CD14-positive monocyte (primary cell): Measurements from ENCODE around the gene PPP3CA. TPM values are rescaled to one million over a fixed set of nuclear protein-coding genes. Genes with fewer than 3 reads are reported as not detected.

ENCODE experiments used
- DNase-seq, 3 donors: peaks; one replicate each; pipeline ENCODE4 v3.0.0-alpha.2; 2011 to 2022
- H2AFZ ChIP-seq: 2 replicates; pipeline ENCODE4 v1.6.0; 2012; ENCODE audit warnings: mild to moderate bottlenecking, low read depth, low read length, inconsistent platforms; ENCODE audit not compliant: insufficient read depth, poor library complexity, severe bottlenecking
- H3K27ac ChIP-seq, 2 donors: 1 replicate in 1 of 2; 2 replicates in 1 of 2; pipeline ENCODE4 v1.5.1; 2012 to 2013; ENCODE audit warnings: low read length in 2 of 2, control low read depth in 1 of 2, inconsistent platforms in 1 of 2, low read depth in 1 of 2, mild to moderate bottlenecking in 1 of 2
- H3K27me3 ChIP-seq, 2 donors: one replicate each; pipeline versions ENCODE4 v1.6.0 to v1.6.1; 2011 to 2013; ENCODE audit warnings: low read length in 2 of 2; ENCODE audit not compliant: control insufficient read depth in 2 of 2, insufficient read depth in 2 of 2
- H3K36me3 ChIP-seq, 2 donors: replicated peaks in 1 of 2; 1 replicate in 1 of 2; 2 replicates in 1 of 2; pipeline versions ENCODE4 v1.5.1 to v1.6.1; 2012 to 2013; ENCODE audit warnings: low read length in 2 of 2, control low read depth in 1 of 2, inconsistent platforms in 1 of 2, mild to moderate bottlenecking in 1 of 2; ENCODE audit not compliant: insufficient read depth in 2 of 2, control insufficient read depth in 1 of 2
- H3K4me1 ChIP-seq, 2 donors: 1 replicate in 1 of 2; 2 replicates in 1 of 2; pipeline versions ENCODE4 v1.5.1 to v1.6.1; 2012 to 2013; ENCODE audit warnings: low read length in 2 of 2, control low read depth in 1 of 2, inconsistent platforms in 1 of 2, mild to moderate bottlenecking in 1 of 2, moderate library complexity in 1 of 2; ENCODE audit not compliant: insufficient read depth in 2 of 2, control insufficient read depth in 1 of 2
- H3K4me2 ChIP-seq: replicated peaks from 2 replicates; pipeline ENCODE3; 2012; ENCODE audit warnings: low read length, moderate library complexity, mild to moderate bottlenecking; ENCODE audit not compliant: poor library complexity, severe bottlenecking; ENCODE audit errors: extremely low read depth
- H3K4me3 ChIP-seq, 3 experiments: fragments of 200-600 bp in 1 of 3; sonication (generic) in 1 of 3; replicated peaks in 1 of 3; 1 replicate in 2 of 3; 2 replicates in 1 of 3; pipeline ENCODE4 v1.5.1; 2011 to 2013; ENCODE audit warnings: low read length in 3 of 3, mild to moderate bottlenecking in 3 of 3, control low read depth in 2 of 3, low read depth in 2 of 3, inconsistent platforms in 1 of 3, moderate library complexity in 1 of 3
- H3K79me2 ChIP-seq: 2 replicates; pipeline ENCODE4 v1.6.0; 2012; ENCODE audit warnings: mild to moderate bottlenecking, control low read depth, inconsistent platforms, low read length, moderate library complexity; ENCODE audit not compliant: insufficient read depth
- H3K9ac ChIP-seq: 2 replicates; pipeline ENCODE4 v1.6.0; 2017; ENCODE audit warnings: low read length, mild to moderate bottlenecking; ENCODE audit not compliant: insufficient read depth, poor library complexity, severe bottlenecking
- H3K9me3 ChIP-seq, 2 donors: replicated peaks in 1 of 2; 1 replicate in 1 of 2; 2 replicates in 1 of 2; pipeline versions ENCODE4 v1.5.1 to v1.6.1; 2012 to 2013; ENCODE audit warnings: low read length in 2 of 2, control low read depth in 1 of 2; ENCODE audit not compliant: control insufficient read depth in 1 of 2, insufficient read depth in 1 of 2
- H4K20me1 ChIP-seq: 2 replicates; pipeline ENCODE4 v1.6.0; 2012; ENCODE audit warnings: mild to moderate bottlenecking, low read length, control low read depth, moderate library complexity; ENCODE audit not compliant: insufficient read depth
- H3K27ac Mint-ChIP-seq, 7 donors: one replicate each; pipeline ENCODE4 v1.8.0; 2020; ENCODE audit warnings: mild to moderate bottlenecking in 7 of 7, mixed read lengths in 7 of 7, moderate library complexity in 6 of 7, inconsistent platforms in 2 of 7
- H3K27me3 Mint-ChIP-seq, 3 donors: one replicate each; pipeline ENCODE4 v1.8.0; 2021 to 2022; ENCODE audit warnings: low read depth in 3 of 3, mild to moderate bottlenecking in 3 of 3, mixed read lengths in 3 of 3, moderate library complexity in 3 of 3, inconsistent platforms in 1 of 3
- H3K36me3 Mint-ChIP-seq, 2 donors: one replicate each; pipeline ENCODE4 v1.8.0; 2020; ENCODE audit warnings: mixed read lengths in 2 of 2, inconsistent platforms in 1 of 2, mild to moderate bottlenecking in 1 of 2
- H3K4me1 Mint-ChIP-seq: one replicate; pipeline ENCODE4 v1.8.0; 2020; ENCODE audit warnings: mild to moderate bottlenecking, mixed read lengths
- H3K4me3 Mint-ChIP-seq, 2 donors: one replicate each; pipeline ENCODE4 v1.8.0; 2020; ENCODE audit warnings: mild to moderate bottlenecking in 2 of 2, mixed read lengths in 2 of 2, moderate library complexity in 1 of 2
- H3K9me3 Mint-ChIP-seq, 7 donors: one replicate each; pipeline ENCODE4 v1.8.0; 2020 to 2022; ENCODE audit warnings: mixed read lengths in 7 of 7, mild to moderate bottlenecking in 6 of 7, moderate library complexity in 6 of 7, inconsistent platforms in 2 of 7
- CTCF ChIP-seq: fragments of 200-600 bp; IDR thresholded peaks from one replicate; pipeline ENCODE4 v1.8.0; 2022; ENCODE audit warnings: antibody characterized with exemption, mild to moderate bottlenecking
- WGBS: methylation state at CpG from one replicate; pipeline ENCODE4 v1.1.5; 2013; ENCODE audit warnings: missing lambda C conversion rate; ENCODE audit not compliant: insufficient coverage; 5-methylcytosine and 5-hydroxymethylcytosine counted together
- intact Hi-C, 2 donors: fragments of 100-400 bp; cut with micrococcal nuclease; formaldehyde crosslinking; loops; one replicate each; pipeline versions ENCODE4 v1.15.0 to v1.15.1; 2023
- polyA plus RNA-seq, 3 donors: library from polyadenylated mRNA; depleted of rRNA in 1 of 3; unstranded in 2 of 3; stranded (reverse) in 1 of 3; fragments of 300-500 nt in 2 of 3; fragments of >200 nt in 1 of 3; fragmentation: Illumina TruSeq in 2 of 3; gene quantifications; 1 replicate in 2 of 3; 2 replicates in 1 of 3; pipeline ENCODE4 v1.2.3, GENCODE V29; 2012 to 2021

Gene PPP3CA
- polyA plus RNA-seq, 3 donors, result 5.1 to 9.7 (median 8.9) TPM

- Histone ChIP-seq H3K9me3 (no peaks in the 10 kb centered on the region), H3K4me3 (no peak overlapping the region), H3K27ac (no peak overlapping the region), H3K36me3 (no peaks in the 10 kb centered on the region), H3K27me3 (no peaks in the 10 kb centered on the region), H3K4me1 (peaks cover 15 to 17% of the 10 kb centered on the region in 2 donors), H3K79me2 (peaks cover 69% of the 10 kb centered on the region), H4K20me1 (peaks cover 98% of the 10 kb centered on the region), H3K4me2 (no peak overlapping the region), H3K9ac (no peak overlapping the region), H2AFZ (no peak overlapping the region)
- Mint-ChIP-seq H3K4me1 (peaks cover 39% of the 10 kb centered on the region), H3K36me3 (peaks cover 0 to 2% of the 10 kb centered on the region in 2 donors), H3K27ac (no peak overlapping the region), H3K27me3 (no peaks in the 10 kb centered on the region), H3K9me3 (no peaks in the 10 kb centered on the region), H3K4me3 (no peak overlapping the region)
- 100% methylated on average over 2 of the region's 4 CpGs for WGBS
- no peak for DNase-seq
- no peak for TF ChIP-seq CTCF
- intact Hi-C loops, result no loop called here
Measured at GRCh38 chr4:101292214-101292613, 55.1 kb downstream of the PPP3CA start.

- Histone ChIP-seq H4K20me1 (peaks cover 97% of the 10 kb centered on the region), H3K27ac (no peak overlapping the region), H3K4me1 (peaks cover 15 to 17% of the 10 kb centered on the region in 2 donors), H3K27me3 (no peaks in the 10 kb centered on the region), H3K9me3 (no peaks in the 10 kb centered on the region), H3K79me2 (peaks cover 79% of the 10 kb centered on the region), H3K36me3 (no peaks in the 10 kb centered on the region), H2AFZ (no peak overlapping the region), H3K4me3 (no peak overlapping the region), H3K4me2 (no peak overlapping the region), H3K9ac (no peak overlapping the region)
- no peaks in the 10 kb centered on the region for H3K27me3 Mint-ChIP-seq
- no peak for DNase-seq
- peak overlapping the region in 1 of 7 donors; percentile 83 for H3K27ac Mint-ChIP-seq
- TF ChIP-seq CTCF, result no peak
- H3K4me3 Mint-ChIP-seq, result no peak overlapping the region
- intact Hi-C loops, result no loop called here
- no CpG with 5 or more reads among the region's 1 CpG for WGBS
- H3K36me3 Mint-ChIP-seq, result peaks cover 0 to 2% of the 10 kb centered on the region in 2 donors
- H3K9me3 Mint-ChIP-seq, result no peaks in the 10 kb centered on the region
- H3K4me1 Mint-ChIP-seq, result peaks cover 37% of the 10 kb centered on the region
Measured at GRCh38 chr4:101291198-101291597, 56.1 kb downstream of the PPP3CA start.
